ENCODE data around the gene ESRRA.

ESRRA gene

DNA sequence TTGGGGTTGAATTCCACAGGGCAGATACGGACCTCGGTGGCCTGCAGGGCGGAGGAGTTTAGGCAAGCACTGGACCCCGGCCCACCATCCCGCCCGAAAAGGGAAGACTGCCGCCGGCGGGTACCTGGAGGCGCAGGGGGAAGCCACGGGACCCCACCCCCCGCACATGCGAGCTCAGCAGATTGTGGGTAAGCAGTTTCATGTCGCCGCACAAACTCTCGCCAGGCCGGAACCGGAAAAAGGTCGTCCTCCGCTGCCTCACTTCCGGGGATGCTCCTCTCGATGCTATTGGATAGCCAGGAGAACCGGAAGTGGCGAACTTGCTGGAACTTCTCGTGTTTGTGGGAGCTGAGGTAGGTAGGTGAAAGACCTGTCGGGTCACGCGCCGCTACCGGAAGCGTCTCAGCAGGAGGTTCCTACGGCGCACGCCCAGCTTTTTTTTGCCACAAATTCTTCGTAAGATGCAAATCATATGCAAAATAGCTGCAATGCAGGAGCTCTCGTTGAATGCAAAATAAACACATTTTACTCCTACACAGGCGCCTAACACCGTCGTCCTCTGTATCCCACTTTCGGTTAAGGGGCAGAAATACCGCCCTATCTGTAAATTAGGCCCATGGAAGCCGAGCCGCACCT, 12.1 kb downstream of the ESRRA start, which contains the start of gene TRMT112:
Gene TRMT112, minus strand, starts transcription at position 235 of the 636 bp plus-strand sequence. Its CDS starts 33 bp downstream, at position 202.
- TF ChIP-seq, protein P1, sequence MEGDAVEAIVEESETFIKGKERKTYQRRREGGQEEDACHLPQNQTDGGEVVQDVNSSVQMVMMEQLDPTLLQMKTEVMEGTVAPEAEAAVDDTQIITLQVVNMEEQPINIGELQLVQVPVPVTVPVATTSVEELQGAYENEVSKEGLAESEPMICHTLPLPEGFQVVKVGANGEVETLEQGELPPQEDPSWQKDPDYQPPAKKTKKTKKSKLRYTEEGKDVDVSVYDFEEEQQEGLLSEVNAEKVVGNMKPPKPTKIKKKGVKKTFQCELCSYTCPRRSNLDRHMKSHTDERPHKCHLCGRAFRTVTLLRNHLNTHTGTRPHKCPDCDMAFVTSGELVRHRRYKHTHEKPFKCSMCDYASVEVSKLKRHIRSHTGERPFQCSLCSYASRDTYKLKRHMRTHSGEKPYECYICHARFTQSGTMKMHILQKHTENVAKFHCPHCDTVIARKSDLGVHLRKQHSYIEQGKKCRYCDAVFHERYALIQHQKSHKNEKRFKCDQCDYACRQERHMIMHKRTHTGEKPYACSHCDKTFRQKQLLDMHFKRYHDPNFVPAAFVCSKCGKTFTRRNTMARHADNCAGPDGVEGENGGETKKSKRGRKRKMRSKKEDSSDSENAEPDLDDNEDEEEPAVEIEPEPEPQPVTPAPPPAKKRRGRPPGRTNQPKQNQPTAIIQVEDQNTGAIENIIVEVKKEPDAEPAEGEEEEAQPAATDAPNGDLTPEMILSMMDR (conservative IDR thresholded peaks at IDR 0.05; ENCODE audit: low read depth) = no peak
- ChIA-PET CTCF (interaction anchor here (0.6 to 3.2 kb wide), 12 partner anchors 15 to 371 kb away, joined by 3 to 22 read pairs (median 4); partner anchors contain the start of gene CATSPERZ), POLR2A (ENCODE audit: low non-redundant PET) (interaction anchor here (0.5 to 2.8 kb wide), 10 partner anchors 8 to 76 kb away, joined by 3 to 19 read pairs (median 8); partner anchors contain the start of genes ESRRA, FKBP2 and RPS6KA4)
- peak; percentile 82 for DNase-seq (ENCODE audit: low spot score)
- peak within 1 kb of the TSS; percentile 100 for H3K27ac ChIP-seq

DNA sequence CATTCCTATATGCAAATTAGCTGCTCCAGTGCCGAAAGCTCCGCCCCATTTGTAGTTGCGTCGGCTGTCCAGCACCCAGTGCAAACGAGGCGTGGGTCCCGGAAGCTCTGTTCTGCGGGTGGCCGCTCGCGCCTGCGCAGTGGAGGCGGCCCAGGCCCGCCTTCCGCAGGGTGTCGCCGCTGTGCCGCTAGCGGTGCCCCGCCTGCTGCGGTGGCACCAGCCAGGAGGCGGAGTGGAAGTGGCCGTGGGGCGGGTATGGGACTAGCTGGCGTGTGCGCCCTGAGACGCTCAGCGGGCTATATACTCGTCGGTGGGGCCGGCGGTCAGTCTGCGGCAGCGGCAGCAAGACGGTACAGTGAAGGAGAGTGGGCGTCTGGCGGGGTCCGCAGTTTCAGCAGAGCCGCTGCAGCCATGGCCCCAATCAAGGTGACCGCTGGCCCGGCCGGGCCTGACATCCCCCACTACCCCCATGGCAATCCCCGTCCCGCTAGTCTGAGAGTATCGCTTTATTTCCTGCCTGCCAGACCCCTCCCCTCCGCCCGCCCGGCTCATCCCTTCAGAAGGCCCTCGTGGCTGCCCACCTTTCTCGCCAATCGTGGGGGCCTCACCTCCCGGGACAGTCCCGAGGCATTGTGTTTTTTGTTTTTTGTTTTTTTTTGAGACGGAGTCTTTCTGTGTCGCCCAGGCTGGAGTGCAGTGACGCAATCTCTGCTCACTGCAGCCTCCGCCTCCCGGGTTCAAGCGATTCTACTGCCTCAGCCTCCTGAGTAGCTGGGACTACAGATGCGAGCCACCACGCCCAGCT, 12.8 kb downstream of the ESRRA start, which contains the start of gene PRDX5:
Gene PRDX5, plus strand, starts transcription at position 161 of the 805 bp plus-strand sequence. Its CDS starts 95 bp downstream, at position 256.
- H3K27ac ChIP-seq = peak within 1 kb of the TSS; percentile 100
- TF ChIP-seq, protein P1 (conservative IDR thresholded peaks at IDR 0.05; ENCODE audit: low read depth) = peak; percentile 58
- ChIA-PET POLR2A (ENCODE audit: low non-redundant PET) (interaction anchor here (0.6 to 2.8 kb wide), 10 partner anchors 13 to 77 kb away, joined by 3 to 19 read pairs (median 8); partner anchors contain the start of genes ESRRA, FKBP2 and RPS6KA4), CTCF (interaction anchor here (0.6 to 3.2 kb wide), 13 partner anchors 14 to 371 kb away, joined by 3 to 22 read pairs (median 4); partner anchors contain the start of gene CATSPERZ)
- DNase-seq (ENCODE audit: low spot score) = peak; percentile 90

DNA sequence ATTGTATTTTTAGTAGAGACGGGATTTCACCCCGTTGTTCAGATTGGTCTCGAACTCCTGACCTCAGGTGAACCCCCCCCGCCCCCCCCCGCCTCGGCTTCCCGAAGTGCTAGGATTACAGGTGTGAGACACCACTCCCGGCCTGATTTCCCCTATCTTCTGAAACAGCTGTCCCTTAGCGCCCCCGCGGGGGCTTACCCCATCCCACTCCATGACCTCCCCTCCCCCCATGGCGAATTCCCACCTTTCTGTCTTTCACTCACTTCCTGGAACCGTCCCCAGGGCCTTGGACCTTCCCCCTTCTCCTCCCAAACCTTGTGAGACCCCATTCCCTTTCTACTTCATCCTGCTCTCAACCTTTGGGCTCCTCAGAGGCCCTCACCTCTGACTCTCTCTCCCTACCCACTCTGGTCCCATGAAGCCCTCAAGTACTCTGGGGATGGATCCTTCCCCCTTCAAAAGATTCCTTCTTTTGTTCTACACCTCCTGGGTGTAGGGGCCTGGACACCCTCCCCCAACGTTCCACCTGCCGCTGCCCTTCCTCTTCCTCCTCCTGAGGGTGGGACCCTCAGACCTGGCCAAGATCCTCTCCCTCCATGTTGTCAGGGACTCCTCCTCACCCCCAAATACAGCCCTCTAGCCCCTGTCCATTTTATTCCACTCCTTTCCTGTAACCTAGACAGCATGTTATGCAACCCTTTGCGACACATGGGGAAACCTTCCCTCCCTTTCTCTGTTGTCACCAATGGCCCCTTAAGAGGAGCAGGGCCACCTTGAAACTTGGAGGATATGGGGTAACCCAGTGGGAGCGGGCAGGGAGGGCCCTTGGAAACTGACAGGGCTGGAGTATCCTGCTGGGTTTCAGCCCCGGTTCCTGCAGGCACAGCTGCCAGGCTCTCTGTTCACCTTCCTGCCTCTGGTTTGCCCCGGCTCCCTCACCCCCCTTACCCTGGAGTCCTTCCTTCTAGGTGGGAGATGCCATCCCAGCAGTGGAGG, 13.7 kb downstream of the ESRRA start:
- DNase-seq (ENCODE audit: low spot score) = no peak
- ChIA-PET CTCF (interaction anchor here (0.7 to 3.2 kb wide), 3 partner anchors 13 to 38 kb away, joined by 3 to 22 read pairs (median 5); no protein-coding TSS in a partner anchor), POLR2A (ENCODE audit: low non-redundant PET) (interaction anchor here (0.6 to 2.2 kb wide), 2 partner anchors 13 to 73 kb away, joined by 4 to 17 read pairs; no protein-coding TSS in a partner anchor)
- H3K27ac ChIP-seq = peak overlapping the region; percentile 100
- TF ChIP-seq, protein P1 (conservative IDR thresholded peaks at IDR 0.05; ENCODE audit: low read depth) = no peak

DNA sequence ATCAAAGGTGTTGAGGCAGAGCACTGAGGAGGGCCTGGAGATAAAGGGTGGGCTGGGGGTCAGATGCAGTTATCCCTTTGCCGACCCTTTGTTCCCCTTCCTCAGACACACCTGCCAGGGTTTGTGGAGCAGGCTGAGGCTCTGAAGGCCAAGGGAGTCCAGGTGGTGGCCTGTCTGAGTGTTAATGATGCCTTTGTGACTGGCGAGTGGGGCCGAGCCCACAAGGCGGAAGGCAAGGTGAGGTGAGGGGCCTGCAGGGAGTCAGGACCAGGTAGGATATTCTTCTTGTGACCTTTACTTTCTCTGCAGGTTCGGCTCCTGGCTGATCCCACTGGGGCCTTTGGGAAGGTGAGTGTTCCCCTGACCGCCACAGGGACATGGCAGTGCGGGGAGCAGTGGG, 15.2 kb downstream of the ESRRA start:
- ChIA-PET POLR2A (ENCODE audit: low non-redundant PET) (no interaction called here), CTCF (interaction anchor here (0.7 to 1.0 kb wide), 2 partner anchors 34 to 47 kb away, joined by 3 to 5 read pairs; no protein-coding TSS in a partner anchor)
- H3K27ac ChIP-seq = peak overlapping the region; percentile 100

DNA sequence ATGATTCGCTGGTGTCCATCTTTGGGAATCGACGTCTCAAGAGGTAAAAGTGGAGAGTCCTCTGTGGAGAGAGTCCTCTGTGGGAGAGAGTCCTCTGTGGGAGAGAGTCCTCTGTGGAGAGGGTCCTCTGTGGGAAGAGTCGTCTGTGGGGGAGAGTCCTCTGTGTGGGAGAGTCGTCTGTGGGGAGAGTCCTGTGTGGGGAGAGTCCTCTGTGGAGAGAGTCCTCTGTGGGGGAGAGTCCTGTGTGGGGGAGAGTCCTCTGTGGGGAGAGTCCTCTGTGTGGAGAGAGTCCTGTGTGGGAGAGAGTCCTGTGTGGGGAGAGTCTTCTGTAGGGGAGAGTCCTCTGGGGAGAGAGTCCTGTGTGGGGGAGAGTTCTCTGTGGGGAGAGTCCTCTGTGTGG, 15.7 kb downstream of the ESRRA start:
- TF ChIP-seq, protein P1 (conservative IDR thresholded peaks at IDR 0.05; ENCODE audit: low read depth) = no peak
- CTCF ChIA-PET = no interaction called here
- no peak for DNase-seq (ENCODE audit: low spot score)
- POLR2A ChIA-PET (ENCODE audit: low non-redundant PET) = no interaction called here
- peak overlapping the region; percentile 100 for H3K27ac ChIP-seq

More for the DNA sequence above, 15.2 kb downstream of the ESRRA start:
- DNase-seq (ENCODE audit: low spot score) = no peak
- TF ChIP-seq, protein P1 (conservative IDR thresholded peaks at IDR 0.05; ENCODE audit: low read depth) = no peak
